Measurements from ENCODE around the gene BORCS5.

BORCS5 gene

DNA sequence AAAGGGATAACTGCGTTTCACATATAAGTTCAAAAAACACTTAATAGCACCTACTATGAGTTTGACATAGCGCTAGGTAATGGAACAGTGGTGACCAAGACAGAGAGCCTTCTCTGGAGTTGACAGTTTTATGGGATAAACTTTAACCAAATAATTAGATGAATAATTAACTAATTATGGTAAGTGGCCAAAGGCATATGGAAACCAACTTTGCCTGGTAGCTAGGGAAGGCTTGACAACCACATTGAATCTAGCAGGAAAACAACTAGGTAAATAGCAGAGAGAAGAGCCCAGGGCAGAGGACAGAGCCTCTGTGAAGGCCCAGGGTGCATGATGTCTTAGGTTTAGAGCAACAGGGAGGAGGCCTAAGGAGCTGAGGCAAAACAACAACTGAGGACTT is 153.7 kb downstream of the BORCS5 start:
- no peak for TF ChIP-seq EZH2phosphoT487 (IDR thresholded peaks at IDR 0.05; ENCODE audit: borderline replicate concordance, low read length)
- TF ChIP-seq, protein P1, sequence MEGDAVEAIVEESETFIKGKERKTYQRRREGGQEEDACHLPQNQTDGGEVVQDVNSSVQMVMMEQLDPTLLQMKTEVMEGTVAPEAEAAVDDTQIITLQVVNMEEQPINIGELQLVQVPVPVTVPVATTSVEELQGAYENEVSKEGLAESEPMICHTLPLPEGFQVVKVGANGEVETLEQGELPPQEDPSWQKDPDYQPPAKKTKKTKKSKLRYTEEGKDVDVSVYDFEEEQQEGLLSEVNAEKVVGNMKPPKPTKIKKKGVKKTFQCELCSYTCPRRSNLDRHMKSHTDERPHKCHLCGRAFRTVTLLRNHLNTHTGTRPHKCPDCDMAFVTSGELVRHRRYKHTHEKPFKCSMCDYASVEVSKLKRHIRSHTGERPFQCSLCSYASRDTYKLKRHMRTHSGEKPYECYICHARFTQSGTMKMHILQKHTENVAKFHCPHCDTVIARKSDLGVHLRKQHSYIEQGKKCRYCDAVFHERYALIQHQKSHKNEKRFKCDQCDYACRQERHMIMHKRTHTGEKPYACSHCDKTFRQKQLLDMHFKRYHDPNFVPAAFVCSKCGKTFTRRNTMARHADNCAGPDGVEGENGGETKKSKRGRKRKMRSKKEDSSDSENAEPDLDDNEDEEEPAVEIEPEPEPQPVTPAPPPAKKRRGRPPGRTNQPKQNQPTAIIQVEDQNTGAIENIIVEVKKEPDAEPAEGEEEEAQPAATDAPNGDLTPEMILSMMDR (IDR thresholded peaks at IDR 0.05; ENCODE audit: low read depth, low read length, poor library complexity, severe bottlenecking): no peak
- no peak overlapping the region for H3K4me3 ChIP-seq (ENCODE audit: low read length)
- H3K27me3 ChIP-seq (ENCODE audit: control insufficient read depth, low read length): peaks cover 21% of the 10 kb centered on the region
- H3K9me2 ChIP-seq (replicated peaks; ENCODE audit: control insufficient read depth, low read length): no peaks in the 10 kb centered on the region
- H3K4me2 ChIP-seq (ENCODE audit: low read length): no peak overlapping the region
- H3F3A ChIP-seq (ENCODE audit: control insufficient read depth, insufficient read depth): no peaks in the 10 kb centered on the region
- H3K9me3 ChIP-seq (ENCODE audit: control insufficient read depth, insufficient read depth, low read length): no peaks in the 10 kb centered on the region
- H3K27ac ChIP-seq (ENCODE audit: low read depth, low read length): no peak overlapping the region
- H4K20me1 ChIP-seq (ENCODE audit: control insufficient read depth, insufficient read depth, low read depth, low read length): no peaks in the 10 kb centered on the region
- no peaks in the 10 kb centered on the region for H3K36me3 ChIP-seq (ENCODE audit: control insufficient read depth, low read length)
- H3K79me2 ChIP-seq (ENCODE audit: control insufficient read depth, low read length): no peaks in the 10 kb centered on the region
- no peaks in the 10 kb centered on the region for H3K4me1 ChIP-seq (ENCODE audit: control insufficient read depth, low read length)

DNA sequence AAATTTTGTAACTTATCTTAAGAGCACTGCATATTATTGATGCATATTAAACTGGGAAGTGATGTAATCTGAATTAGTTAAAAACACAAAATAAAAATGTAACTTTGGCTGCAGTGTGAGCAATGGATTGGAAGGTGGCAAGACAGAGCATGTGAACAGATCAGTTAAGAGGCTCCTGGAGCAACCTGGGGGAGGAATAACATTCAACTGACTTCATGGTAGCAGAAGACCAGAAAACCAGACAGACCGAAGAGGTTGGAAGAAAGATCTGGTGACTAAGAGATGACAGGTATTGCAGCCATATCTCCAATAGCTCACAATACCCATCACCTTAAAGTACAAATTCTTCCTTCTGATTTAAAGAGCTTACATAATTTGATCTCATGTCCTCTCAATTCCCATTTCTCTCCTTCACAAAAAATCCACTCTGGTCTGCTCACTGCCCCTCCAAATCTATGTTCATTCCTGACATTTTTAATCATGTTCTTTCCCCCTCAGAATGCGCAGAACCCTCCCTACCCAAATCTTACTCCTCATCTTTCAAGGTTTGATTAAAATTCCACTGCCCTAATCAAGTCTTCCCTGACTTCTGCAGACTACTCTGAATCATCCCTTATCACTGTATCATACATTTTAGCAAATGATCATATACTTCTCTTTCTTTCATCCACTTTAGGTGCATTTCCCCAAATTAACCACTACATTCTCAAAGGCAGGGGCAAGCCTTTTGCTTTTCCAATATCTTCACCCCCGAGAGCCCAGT is 154.3 kb downstream of the BORCS5 start:
- TF ChIP-seq, protein P1 (IDR thresholded peaks at IDR 0.05; ENCODE audit: low read depth, low read length, poor library complexity, severe bottlenecking): no peak
- TF ChIP-seq EZH2phosphoT487 (IDR thresholded peaks at IDR 0.05; ENCODE audit: borderline replicate concordance, low read length): no peak
- no peaks in the 10 kb centered on the region for H4K20me1 ChIP-seq (ENCODE audit: control insufficient read depth, insufficient read depth, low read depth, low read length)
- no peak overlapping the region for H3K4me2 ChIP-seq (ENCODE audit: low read length)
- H3K27ac ChIP-seq (ENCODE audit: low read depth, low read length): no peak overlapping the region
- H3K9me3 ChIP-seq (ENCODE audit: control insufficient read depth, insufficient read depth, low read length): no peaks in the 10 kb centered on the region
- H3F3A ChIP-seq (ENCODE audit: control insufficient read depth, insufficient read depth): no peaks in the 10 kb centered on the region
- H3K27me3 ChIP-seq (ENCODE audit: control insufficient read depth, low read length): peaks cover 18% of the 10 kb centered on the region
- no peaks in the 10 kb centered on the region for H3K4me1 ChIP-seq (ENCODE audit: control insufficient read depth, low read length)
- no peaks in the 10 kb centered on the region for H3K36me3 ChIP-seq (ENCODE audit: control insufficient read depth, low read length)
- H3K4me3 ChIP-seq (ENCODE audit: low read length): no peak overlapping the region
- H3K9me2 ChIP-seq (replicated peaks; ENCODE audit: control insufficient read depth, low read length): no peaks in the 10 kb centered on the region
- no peaks in the 10 kb centered on the region for H3K79me2 ChIP-seq (ENCODE audit: control insufficient read depth, low read length)

DNA sequence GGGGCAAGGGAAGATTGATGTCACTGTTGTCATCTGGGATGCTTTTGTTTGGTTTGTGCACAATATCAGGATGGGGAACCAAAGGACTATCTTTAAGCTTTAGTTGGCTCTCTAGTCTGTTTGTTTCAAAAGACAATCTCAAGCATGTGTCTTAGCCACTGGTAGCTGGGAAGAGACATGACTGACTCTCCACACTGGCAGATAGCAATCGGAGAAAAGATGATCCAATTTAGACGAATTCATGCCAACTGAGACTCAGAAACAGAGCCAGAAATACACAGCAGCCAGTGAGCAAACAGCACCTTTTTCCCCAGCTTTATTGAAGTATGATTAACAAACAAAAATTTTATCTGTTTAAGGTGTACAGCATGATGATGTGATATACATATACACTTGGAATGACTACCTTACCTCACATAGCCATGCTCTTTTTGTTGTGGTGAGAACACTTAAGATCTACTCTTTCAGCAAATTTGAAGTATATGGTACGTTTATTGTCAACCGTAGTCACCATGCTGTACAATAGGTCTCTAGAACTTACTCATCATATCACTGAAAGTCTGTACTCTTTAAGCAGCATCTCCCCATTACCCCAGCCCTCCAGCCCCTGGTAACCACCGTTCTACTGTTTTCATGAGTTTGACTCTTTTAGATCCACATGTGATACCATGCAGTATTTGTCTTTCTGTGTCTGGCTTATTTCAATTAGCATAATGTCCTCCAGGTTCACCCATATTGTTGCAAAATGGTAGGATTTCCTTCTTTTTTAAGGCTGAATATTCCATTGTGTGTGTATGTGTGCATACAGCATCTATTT is 155.2 kb downstream of the BORCS5 start:
- H4K20me1 ChIP-seq (ENCODE audit: control insufficient read depth, insufficient read depth, low read depth, low read length): no peaks in the 10 kb centered on the region
- no peak overlapping the region for H3K4me3 ChIP-seq (ENCODE audit: low read length)

More for the DNA sequence above, 155.2 kb downstream of the BORCS5 start:
- Histone ChIP-seq H3K79me2 (ENCODE audit: control insufficient read depth, low read length) (no peaks in the 10 kb centered on the region), H3K4me2 (ENCODE audit: low read length) (no peak overlapping the region), H3K4me1 (ENCODE audit: control insufficient read depth, low read length) (no peaks in the 10 kb centered on the region), H3K9me2 (replicated peaks; ENCODE audit: control insufficient read depth, low read length) (no peaks in the 10 kb centered on the region), H3K27me3 (ENCODE audit: control insufficient read depth, low read length) (peaks cover 18% of the 10 kb centered on the region), H3K9me3 (ENCODE audit: control insufficient read depth, insufficient read depth, low read length) (no peaks in the 10 kb centered on the region), H3K27ac (ENCODE audit: low read depth, low read length) (no peak overlapping the region), H3K36me3 (ENCODE audit: control insufficient read depth, low read length) (no peaks in the 10 kb centered on the region), H3F3A (ENCODE audit: control insufficient read depth, insufficient read depth) (no peaks in the 10 kb centered on the region)
- no peak for TF ChIP-seq EZH2phosphoT487 (IDR thresholded peaks at IDR 0.05; ENCODE audit: borderline replicate concordance, low read length)
- TF ChIP-seq, protein P1 (IDR thresholded peaks at IDR 0.05; ENCODE audit: low read depth, low read length, poor library complexity, severe bottlenecking): no peak
